GM12892 (cell line): ENCODE data around the gene NECAP2.

ENCODE experiments used
- POLR2A ChIP-seq: IDR thresholded peaks from 2 replicates; pipeline ENCODE4 v1.6.1; 2011; ENCODE audit warnings: low read depth, low read length, control low read depth
- POLR2AphosphoS5 ChIP-seq: IDR thresholded peaks from 2 replicates; pipeline ENCODE4 v1.6.1; 2011; ENCODE audit warnings: low read depth, low read length, control low read depth
- TAF1 ChIP-seq: IDR thresholded peaks from 2 replicates; pipeline ENCODE4 v1.6.1; 2011; ENCODE audit warnings: low read depth, mild to moderate bottlenecking, control low read depth, low read length, borderline replicate concordance

GRCh38 chr1:16422041-16422440 is 18.5 kb upstream of the NECAP2 start:
- no peak for TF ChIP-seq POLR2AphosphoS5
- TF ChIP-seq POLR2A: no peak
- no peak for TF ChIP-seq TAF1
